Astrocyte (in vitro differentiated cells and primary cell): ENCODE data around the gene RTRAF.

Experiments used
- EZH2 ChIP-seq: IDR thresholded peaks from 2 replicates; pipeline ENCODE4 v1.6.1; 2012; ENCODE audit warnings: mild to moderate bottlenecking, low read length, inconsistent platforms; ENCODE audit not compliant: insufficient read depth
- TF ChIP-seq, protein P1 (sequence below): IDR thresholded peaks from 2 replicates; pipeline ENCODE4 v1.5.1; 2011; ENCODE audit warnings: low read depth, mild to moderate bottlenecking, inconsistent platforms, low read length, moderate library complexity; ENCODE audit not compliant: insufficient read depth

DNA sequence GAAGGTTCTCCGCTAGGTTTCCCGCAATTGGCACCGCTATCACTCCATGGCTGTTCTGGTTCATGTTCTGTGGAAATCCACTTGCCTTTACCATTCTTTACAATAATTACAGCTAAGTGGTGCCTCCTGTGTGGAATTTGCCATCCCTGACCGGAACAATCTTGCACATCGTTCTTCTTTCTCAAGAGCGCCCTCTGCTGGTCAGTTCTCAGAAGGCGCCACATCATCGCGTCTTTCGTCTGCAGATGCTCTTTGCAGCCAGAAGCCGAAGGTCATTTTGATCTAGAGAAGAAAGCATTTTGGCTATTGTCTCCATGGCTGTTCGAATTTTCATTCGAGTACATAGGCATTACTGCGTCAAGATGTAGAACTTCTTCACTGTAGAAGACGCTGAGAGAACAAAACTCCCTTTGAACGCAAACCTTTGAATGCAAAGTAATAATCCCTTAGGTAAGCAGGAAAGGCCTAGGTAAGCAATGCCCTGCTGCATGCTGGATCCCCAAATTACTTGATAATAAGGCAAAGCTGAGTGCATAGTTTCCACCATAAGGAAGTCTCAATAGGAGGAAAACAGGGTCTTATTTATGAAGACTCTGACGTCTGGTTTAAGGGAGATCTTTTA is 10.1 kb upstream of the RTRAF start:
- TF ChIP-seq, protein P1, sequence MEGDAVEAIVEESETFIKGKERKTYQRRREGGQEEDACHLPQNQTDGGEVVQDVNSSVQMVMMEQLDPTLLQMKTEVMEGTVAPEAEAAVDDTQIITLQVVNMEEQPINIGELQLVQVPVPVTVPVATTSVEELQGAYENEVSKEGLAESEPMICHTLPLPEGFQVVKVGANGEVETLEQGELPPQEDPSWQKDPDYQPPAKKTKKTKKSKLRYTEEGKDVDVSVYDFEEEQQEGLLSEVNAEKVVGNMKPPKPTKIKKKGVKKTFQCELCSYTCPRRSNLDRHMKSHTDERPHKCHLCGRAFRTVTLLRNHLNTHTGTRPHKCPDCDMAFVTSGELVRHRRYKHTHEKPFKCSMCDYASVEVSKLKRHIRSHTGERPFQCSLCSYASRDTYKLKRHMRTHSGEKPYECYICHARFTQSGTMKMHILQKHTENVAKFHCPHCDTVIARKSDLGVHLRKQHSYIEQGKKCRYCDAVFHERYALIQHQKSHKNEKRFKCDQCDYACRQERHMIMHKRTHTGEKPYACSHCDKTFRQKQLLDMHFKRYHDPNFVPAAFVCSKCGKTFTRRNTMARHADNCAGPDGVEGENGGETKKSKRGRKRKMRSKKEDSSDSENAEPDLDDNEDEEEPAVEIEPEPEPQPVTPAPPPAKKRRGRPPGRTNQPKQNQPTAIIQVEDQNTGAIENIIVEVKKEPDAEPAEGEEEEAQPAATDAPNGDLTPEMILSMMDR: peak; percentile 91
- TF ChIP-seq EZH2: no peak
